Upper lobe of right lung (tissue), 1 donor: ENCODE data around the gene GMDS. TPM values are rescaled to one million over a fixed set of nuclear protein-coding genes. Genes with fewer than 3 reads are reported as not detected.

Source experiments
- ATAC-seq: fragments of 200-7000 bp; cut with Tn5 transposase; one replicate; pipeline ENCODE4 v1.9.1; 2020; ENCODE audit warnings: mild to moderate bottlenecking, moderate library complexity
- DNase-seq: peaks from one replicate; pipeline ENCODE4 v3.0.0-alpha.2; 2020
- H3K27ac ChIP-seq: fragments of 200-600 bp; one replicate; pipeline ENCODE4 v1.8.0; 2022
- H3K27me3 ChIP-seq: fragments of 200-600 bp; one replicate; pipeline ENCODE4 v1.8.0; 2022; ENCODE audit warnings: mild to moderate bottlenecking
- H3K36me3 ChIP-seq: fragments of 200-600 bp; one replicate; pipeline ENCODE4 v1.8.0; 2022
- H3K4me1 ChIP-seq: fragments of 200-600 bp; one replicate; pipeline ENCODE4 v1.8.0; 2022
- H3K4me3 ChIP-seq: fragments of 200-600 bp; one replicate; pipeline ENCODE4 v1.8.0; 2022; ENCODE audit warnings: mild to moderate bottlenecking
- H3K9me3 ChIP-seq: fragments of 200-600 bp; one replicate; pipeline ENCODE4 v1.8.0; 2022
- intact Hi-C: fragments of 100-400 bp; cut with DNase I; formaldehyde crosslinking; loops from one replicate; pipeline ENCODE4 v1.11.0; 2022
- total RNA-seq: library from RNA; stranded (reverse); fragmentation: NEBNext Ultra II Directional; extraction: Animal tissue kit (Norgen Biotek cat#: 25700); gene quantifications from one replicate; pipeline ENCODE4 v1.2.1, GENCODE V29; 2021
- TF ChIP-seq, protein P1 (sequence below): fragments of 200-600 bp; IDR thresholded peaks from one replicate; pipeline ENCODE4 v1.8.0; 2022; ENCODE audit warnings: antibody characterized with exemption
- donor health status: DM: no; HTN: yes; CAD: no; lungs with severe emphysema.

Gene GMDS
- total RNA-seq, 1 donor from 2014 or later = 12.2 TPM

DNA sequence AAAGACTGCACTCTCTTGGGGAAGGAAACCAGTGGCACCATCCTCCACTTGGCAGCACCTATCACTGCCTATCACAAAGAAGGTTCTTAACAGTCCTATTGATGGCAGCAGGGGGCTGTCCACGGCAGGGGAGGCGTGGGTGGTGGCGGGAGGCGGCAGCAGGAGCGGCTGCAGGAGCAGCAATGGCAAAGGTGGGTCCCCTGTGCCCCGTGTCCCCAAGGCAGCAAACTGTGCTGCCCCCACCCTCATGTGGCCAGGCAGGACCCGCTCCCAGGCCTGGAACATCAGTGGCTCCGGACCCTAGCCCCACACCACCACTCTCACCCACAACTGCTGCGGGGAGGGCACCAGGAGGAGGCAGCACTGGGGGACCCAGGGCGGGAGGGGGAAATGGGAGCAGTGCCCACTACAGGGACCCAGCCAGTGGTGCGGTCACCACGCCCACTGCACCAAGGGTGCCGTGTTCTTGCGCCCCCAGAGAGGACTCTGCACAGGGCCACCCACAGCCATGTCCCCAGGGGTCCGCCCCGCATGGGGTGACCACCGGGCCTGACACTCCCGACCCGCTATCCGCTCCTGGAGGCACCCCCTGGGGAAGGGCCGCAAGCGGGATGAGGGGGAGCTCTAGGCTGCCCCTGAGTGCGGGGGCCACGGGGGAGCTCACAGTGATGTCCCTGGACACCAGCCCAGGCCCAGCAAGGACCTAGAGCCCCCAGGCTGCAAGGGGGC lies 54.6 kb downstream of the GMDS start:
- DNase-seq (no peak), ATAC-seq (no peak)

DNA sequence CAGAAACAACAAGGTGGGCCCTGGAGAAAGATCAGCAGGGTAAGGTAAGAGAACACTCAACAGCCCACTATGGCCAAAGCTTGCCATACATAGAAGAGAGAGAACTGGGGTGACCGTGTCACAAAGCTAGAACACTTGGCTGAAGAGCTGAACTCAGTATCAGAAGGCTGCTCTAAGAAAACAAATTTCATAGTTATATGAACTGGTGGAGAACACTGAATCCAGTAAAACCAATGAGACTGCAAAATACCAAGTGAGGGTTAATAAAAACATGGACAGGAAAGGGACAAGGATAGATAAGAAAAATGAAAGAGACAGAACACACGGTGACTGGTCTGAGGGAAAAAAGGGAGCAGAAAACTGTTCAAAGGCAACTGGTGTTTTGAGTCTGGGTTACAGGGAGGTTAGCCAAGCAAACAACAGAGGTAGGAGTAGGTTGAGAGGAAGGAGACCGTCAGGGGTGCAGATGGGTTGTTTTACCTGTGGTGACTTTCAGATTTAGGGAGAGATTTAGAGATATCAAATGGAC lies 56.5 kb downstream of the GMDS start:
- Histone ChIP-seq H3K36me3 (no peaks in the 10 kb centered on the region), H3K9me3 (no peaks in the 10 kb centered on the region), H3K27ac (no peak overlapping the region), H3K27me3 (no peaks in the 10 kb centered on the region), H3K4me1 (no peaks in the 10 kb centered on the region), H3K4me3 (no peak overlapping the region)
- no peak for DNase-seq
- TF ChIP-seq, protein P1, sequence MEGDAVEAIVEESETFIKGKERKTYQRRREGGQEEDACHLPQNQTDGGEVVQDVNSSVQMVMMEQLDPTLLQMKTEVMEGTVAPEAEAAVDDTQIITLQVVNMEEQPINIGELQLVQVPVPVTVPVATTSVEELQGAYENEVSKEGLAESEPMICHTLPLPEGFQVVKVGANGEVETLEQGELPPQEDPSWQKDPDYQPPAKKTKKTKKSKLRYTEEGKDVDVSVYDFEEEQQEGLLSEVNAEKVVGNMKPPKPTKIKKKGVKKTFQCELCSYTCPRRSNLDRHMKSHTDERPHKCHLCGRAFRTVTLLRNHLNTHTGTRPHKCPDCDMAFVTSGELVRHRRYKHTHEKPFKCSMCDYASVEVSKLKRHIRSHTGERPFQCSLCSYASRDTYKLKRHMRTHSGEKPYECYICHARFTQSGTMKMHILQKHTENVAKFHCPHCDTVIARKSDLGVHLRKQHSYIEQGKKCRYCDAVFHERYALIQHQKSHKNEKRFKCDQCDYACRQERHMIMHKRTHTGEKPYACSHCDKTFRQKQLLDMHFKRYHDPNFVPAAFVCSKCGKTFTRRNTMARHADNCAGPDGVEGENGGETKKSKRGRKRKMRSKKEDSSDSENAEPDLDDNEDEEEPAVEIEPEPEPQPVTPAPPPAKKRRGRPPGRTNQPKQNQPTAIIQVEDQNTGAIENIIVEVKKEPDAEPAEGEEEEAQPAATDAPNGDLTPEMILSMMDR = no peak
- intact Hi-C loops = no loop called here
- ATAC-seq = no peak

More for the DNA sequence above, 54.6 kb downstream of the GMDS start:
- intact Hi-C loops = loop anchor here (10.0 kb wide), 1 partner anchor 586 kb away; the partner anchor contains the start of gene FOXC1
- H3K36me3 ChIP-seq = no peaks in the 10 kb centered on the region
- TF ChIP-seq, protein P1 = no peak
- H3K4me1 ChIP-seq = no peaks in the 10 kb centered on the region
- no peaks in the 10 kb centered on the region for H3K27me3 ChIP-seq
- no peak overlapping the region for H3K4me3 ChIP-seq
- no peak overlapping the region for H3K27ac ChIP-seq
- no peaks in the 10 kb centered on the region for H3K9me3 ChIP-seq

DNA sequence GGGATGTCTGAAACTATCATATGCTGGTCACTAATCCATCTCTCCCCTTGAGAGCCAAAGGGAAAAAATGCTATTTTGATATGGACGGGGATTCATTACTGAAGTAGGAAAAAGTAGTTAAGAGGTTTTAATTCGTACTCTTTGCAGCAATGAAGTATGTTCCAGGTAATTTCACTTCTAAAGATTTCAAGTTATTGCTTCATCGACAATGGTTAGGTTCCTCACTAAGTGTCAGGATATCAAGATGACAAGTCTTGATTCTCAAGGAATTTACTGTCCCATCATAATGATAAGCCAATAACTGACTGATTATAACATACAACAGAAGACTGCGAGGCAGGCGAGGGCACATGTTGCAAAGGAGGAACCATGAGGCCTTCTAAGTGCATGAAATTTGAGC lies 57.0 kb downstream of the GMDS start:
- no peak overlapping the region for H3K27ac ChIP-seq
- H3K4me3 ChIP-seq = no peak overlapping the region
- no peaks in the 10 kb centered on the region for H3K36me3 ChIP-seq
- no peaks in the 10 kb centered on the region for H3K4me1 ChIP-seq
- H3K27me3 ChIP-seq = no peaks in the 10 kb centered on the region
- TF ChIP-seq, protein P1 = no peak
- no peak for ATAC-seq
- intact Hi-C loops = no loop called here
- no peak for DNase-seq
- H3K9me3 ChIP-seq = no peaks in the 10 kb centered on the region

GRCh38 chr6:2187826-2188225 lies 57.6 kb downstream of the GMDS start:
- no peaks in the 10 kb centered on the region for H3K27me3 ChIP-seq
- no peaks in the 10 kb centered on the region for H3K36me3 ChIP-seq
- no peaks in the 10 kb centered on the region for H3K9me3 ChIP-seq
- TF ChIP-seq, protein P1 = no peak
- no peak for DNase-seq
- no peak for ATAC-seq
- H3K27ac ChIP-seq = no peak overlapping the region
- H3K4me1 ChIP-seq = no peaks in the 10 kb centered on the region
- H3K4me3 ChIP-seq = no peak overlapping the region
- intact Hi-C loops = no loop called here

GRCh38 chr6:2186516-2186915 lies 58.9 kb downstream of the GMDS start:
- no peak overlapping the region for H3K27ac ChIP-seq
- H3K4me1 ChIP-seq = no peaks in the 10 kb centered on the region
- intact Hi-C loops = no loop called here
- DNase-seq = no peak
- no peaks in the 10 kb centered on the region for H3K36me3 ChIP-seq
- no peaks in the 10 kb centered on the region for H3K9me3 ChIP-seq
- H3K4me3 ChIP-seq = no peak overlapping the region
- ATAC-seq = no peak
- H3K27me3 ChIP-seq = no peaks in the 10 kb centered on the region
- TF ChIP-seq, protein P1 = no peak
